Uterus (tissue), 2 donors: Measurements from ENCODE around the gene STAC2.

Source experiments
- CTCF ChIP-seq, 4 experiments: fragments of 200-600 bp in 2 of 4; fragments of 450-650 bp in 2 of 4; sonication (generic) in 2 of 4; IDR thresholded peaks; one replicate each; pipeline ENCODE4 v1.5.1; 2016 to 2019; ENCODE audit warnings: antibody characterized with exemption in 4 of 4, mild to moderate bottlenecking in 2 of 4, moderate library complexity in 1 of 4
- POLR2A ChIP-seq, 2 donors: fragments of 450-650 bp; IDR thresholded peaks; one replicate each; pipeline ENCODE4 v1.6.1; 2016; ENCODE audit warnings: antibody characterized with exemption in 2 of 2, mild to moderate bottlenecking in 1 of 2, moderate library complexity in 1 of 2

GRCh38 chr17:39177256-39177655 lies 48.5 kb downstream of the STAC2 start:
- TF ChIP-seq CTCF (IDR thresholded peaks at IDR 0.05), result no peak
- no peak for TF ChIP-seq POLR2A (IDR thresholded peaks at IDR 0.05)
